ENCODE results near the gene NRARP. TPM values are rescaled to one million over a fixed set of nuclear protein-coding genes. Genes with fewer than 3 reads are reported as not detected.

NRARP gene
- total and polyA plus RNA-seq, 4 donors, result 2.1 to 10.8 (median 5.8) TPM

DNA sequence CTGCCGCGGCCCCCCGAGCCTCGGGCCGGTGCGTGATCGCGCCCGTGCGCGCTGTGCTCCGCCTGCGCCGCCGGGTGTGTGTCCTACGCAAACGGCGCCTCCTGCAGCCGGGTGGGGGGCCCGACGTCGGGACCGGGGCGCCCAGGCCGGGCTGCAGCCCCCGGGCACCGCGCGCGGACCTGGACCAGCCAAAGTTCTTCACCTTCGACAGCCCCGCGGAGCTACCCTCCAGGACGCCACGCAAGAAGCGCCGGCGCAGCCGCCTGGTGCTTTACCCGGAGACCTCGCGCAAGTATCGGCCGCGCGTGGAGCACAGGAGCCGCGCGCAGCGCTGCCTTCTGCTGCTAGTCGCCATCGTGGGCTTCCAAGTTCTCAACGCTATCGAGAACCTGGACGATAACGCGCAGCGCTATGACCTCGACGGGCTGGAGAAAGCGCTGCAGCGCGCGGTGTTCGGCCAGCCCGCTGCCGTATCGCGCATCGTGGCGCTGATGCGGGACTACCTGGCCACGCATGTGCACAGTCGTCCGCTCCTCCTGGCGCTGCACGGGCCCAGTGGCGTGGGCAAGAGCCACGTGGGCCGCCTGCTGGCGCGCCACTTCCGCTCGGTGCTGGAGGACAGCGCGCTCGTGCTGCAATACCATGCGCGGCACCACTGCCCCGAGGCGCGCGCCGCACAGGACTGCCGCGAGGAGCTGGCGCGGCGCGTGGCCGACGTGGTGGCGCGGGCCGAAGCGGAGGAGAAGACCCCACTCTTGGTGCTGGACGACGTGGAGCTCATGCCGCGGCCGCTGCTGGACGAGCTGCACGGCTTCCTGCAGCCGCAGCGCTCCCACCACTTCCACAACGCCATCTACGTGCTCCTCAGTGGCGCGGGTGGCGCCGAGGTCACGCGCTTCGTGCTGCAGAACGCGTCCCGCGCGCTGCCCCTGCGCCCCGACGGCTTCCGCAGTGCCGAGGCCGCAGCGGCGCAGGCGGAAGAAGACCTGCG, 23.1 kb downstream of the NRARP start:
- Histone ChIP-seq H3K27ac (ENCODE audit: low read depth in 1 of 2, low read length in 1 of 2) (peak overlapping the region; percentile 46 to 94), H3K9ac (ENCODE audit: insufficient read depth in 1 of 2, low read length in 2 of 2) (no peak overlapping the region), H3K4me3 (peak overlapping the region; percentile 40), H3K27me3 (ENCODE audit: control insufficient read depth in 3 of 3, insufficient read depth in 3 of 3, low read length in 2 of 3) (no peaks in the 10 kb centered on the region), H3K4me1 (ENCODE audit: control insufficient read depth in 5 of 5, insufficient read depth in 5 of 5, low read length in 5 of 5) (peaks cover 0 to 29% (median 4%) of the 10 kb centered on the region in 5 donors), H3K36me3 (ENCODE audit: control insufficient read depth in 4 of 4, insufficient read depth in 4 of 4, low read length in 4 of 4) (peaks cover 0 to 30% (median 2%) of the 10 kb centered on the region in 4 donors), H3K9me3 (ENCODE audit: control insufficient read depth in 4 of 4, insufficient read depth in 3 of 4, low read length in 3 of 4) (peaks cover 0 to 4% (median 0%) of the 10 kb centered on the region in 4 donors)
- DNase-seq (no peak), ATAC-seq (ENCODE audit: insufficient read depth, low FRiP score) (no peak)
- TF ChIP-seq, protein P1, sequence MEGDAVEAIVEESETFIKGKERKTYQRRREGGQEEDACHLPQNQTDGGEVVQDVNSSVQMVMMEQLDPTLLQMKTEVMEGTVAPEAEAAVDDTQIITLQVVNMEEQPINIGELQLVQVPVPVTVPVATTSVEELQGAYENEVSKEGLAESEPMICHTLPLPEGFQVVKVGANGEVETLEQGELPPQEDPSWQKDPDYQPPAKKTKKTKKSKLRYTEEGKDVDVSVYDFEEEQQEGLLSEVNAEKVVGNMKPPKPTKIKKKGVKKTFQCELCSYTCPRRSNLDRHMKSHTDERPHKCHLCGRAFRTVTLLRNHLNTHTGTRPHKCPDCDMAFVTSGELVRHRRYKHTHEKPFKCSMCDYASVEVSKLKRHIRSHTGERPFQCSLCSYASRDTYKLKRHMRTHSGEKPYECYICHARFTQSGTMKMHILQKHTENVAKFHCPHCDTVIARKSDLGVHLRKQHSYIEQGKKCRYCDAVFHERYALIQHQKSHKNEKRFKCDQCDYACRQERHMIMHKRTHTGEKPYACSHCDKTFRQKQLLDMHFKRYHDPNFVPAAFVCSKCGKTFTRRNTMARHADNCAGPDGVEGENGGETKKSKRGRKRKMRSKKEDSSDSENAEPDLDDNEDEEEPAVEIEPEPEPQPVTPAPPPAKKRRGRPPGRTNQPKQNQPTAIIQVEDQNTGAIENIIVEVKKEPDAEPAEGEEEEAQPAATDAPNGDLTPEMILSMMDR (IDR thresholded peaks at IDR 0.05; ENCODE audit: control extremely low read depth, extremely low read depth), result no peak
- 82 to 84% methylated on average over 139 of the region's 139 CpGs for WGBS, 2 donors

DNA sequence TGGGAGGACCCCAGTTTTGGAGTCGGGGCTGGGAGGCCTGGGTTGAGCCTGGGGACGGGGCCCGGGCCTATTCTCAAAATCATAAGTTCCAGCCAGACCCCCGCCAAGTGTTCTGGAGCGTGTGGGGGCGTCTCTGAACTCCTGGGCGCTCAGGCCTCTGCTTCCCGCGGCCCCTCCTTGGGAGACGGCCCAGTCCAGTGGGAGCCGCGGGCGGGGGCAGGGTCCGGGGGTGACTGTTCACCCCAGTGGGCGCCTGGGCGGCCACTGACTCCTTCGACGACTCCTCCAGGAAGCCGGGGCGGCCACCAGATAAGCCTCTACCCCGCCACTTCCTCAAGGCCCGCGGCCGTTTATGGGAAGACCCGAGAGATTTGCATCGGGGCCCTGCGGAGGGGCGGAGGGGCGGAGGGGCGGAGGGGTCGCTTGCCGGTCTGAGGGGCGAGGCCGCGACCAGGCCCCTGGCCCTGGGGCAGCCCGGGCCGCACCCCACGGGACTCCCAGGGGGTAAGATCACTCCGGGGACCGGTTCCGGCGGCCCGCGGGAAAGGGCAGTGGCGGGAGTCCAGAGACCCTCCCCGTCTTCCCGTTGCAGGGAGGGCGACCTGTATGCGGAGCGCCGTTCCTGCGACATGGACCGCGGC, 23.9 kb downstream of the NRARP start:
- ATAC-seq (ENCODE audit: insufficient read depth, low FRiP score) (no peak), DNase-seq (no peak)
- Histone ChIP-seq H3K4me3 (peak overlapping the region; percentile 71), H3K9me3 (ENCODE audit: control insufficient read depth in 4 of 4, insufficient read depth in 3 of 4, low read length in 3 of 4) (peaks cover 0 to 4% (median 0%) of the 10 kb centered on the region in 4 donors), H3K4me1 (ENCODE audit: control insufficient read depth in 5 of 5, insufficient read depth in 5 of 5, low read length in 5 of 5) (peaks cover 0 to 32% (median 4%) of the 10 kb centered on the region in 5 donors), H3K27ac (ENCODE audit: low read depth in 1 of 2, low read length in 1 of 2) (peak overlapping the region; percentile 94 to 97), H3K36me3 (ENCODE audit: control insufficient read depth in 4 of 4, insufficient read depth in 4 of 4, low read length in 4 of 4) (peaks cover 0 to 31% (median 2%) of the 10 kb centered on the region in 4 donors), H3K9ac (ENCODE audit: insufficient read depth in 1 of 2, low read length in 2 of 2) (no peak overlapping the region), H3K27me3 (ENCODE audit: control insufficient read depth in 3 of 3, insufficient read depth in 3 of 3, low read length in 2 of 3) (no peaks in the 10 kb centered on the region)
- WGBS, 2 donors, result 6 to 10% methylated on average over 44 to 54 of the region's 54 CpGs
- TF ChIP-seq, protein P1 (IDR thresholded peaks at IDR 0.05; ENCODE audit: control extremely low read depth, extremely low read depth), result no peak

DNA sequence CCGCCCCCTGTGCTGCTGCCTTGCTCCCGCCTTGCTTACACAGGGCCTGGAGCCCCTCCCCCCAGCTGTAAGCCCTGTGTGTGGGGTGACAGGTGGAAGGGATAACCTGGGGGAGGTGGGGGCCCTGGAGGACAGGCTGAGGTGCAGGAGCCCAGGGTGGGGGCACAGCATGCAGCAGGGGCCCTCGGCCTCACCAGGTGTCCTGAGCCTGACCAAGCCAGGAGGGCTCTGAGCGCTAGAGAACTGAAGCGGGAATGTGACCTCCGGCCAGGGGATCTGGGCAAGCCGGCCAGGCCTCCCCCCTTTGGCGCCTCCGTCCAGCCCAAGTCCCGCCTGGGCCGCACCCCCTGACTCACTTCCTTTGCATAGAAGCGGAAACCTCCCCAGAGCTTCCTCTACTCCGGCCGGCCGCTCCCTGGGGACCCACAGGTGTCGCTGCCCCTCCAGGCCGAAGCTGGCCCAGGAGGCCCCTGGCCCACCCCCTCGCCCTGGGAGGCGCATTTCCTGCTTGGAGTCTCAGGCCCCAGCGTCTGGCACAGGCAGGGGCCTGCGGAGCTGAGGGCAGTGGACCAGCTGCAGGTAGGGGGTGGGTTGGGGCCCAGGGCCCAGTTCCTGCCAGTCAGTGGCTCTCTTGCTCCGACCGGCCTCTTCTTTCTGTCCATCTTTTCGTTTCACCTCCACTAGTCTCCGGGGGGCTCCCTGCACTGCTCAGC, 24.6 kb downstream of the NRARP start, which contains the start of gene TOR4A:
Gene TOR4A (plus strand): TSS at position 398 of the 713 bp plus-strand sequence. CDS start 964 bp downstream, outside the sequence.
- peaks cover 0 to 32% (median 4%) of the 10 kb centered on the region in 5 donors for H3K4me1 ChIP-seq (ENCODE audit: control insufficient read depth in 5 of 5, insufficient read depth in 5 of 5, low read length in 5 of 5)
- peak within 1 kb of the TSS; percentile 94 to 97 for H3K27ac ChIP-seq (ENCODE audit: low read depth in 1 of 2, low read length in 1 of 2)
- ATAC-seq (ENCODE audit: insufficient read depth, low FRiP score) (peak; percentile 88), DNase-seq (peak; percentile 70 to 85 (median 71))
- TF ChIP-seq, protein P1 (IDR thresholded peaks at IDR 0.05; ENCODE audit: control extremely low read depth, extremely low read depth), result peak; percentile 3
- H3K9ac ChIP-seq (ENCODE audit: insufficient read depth in 1 of 2, low read length in 2 of 2), result no peak within 1 kb of the TSS
- H3K36me3 ChIP-seq (ENCODE audit: control insufficient read depth in 4 of 4, insufficient read depth in 4 of 4, low read length in 4 of 4), result peaks cover 0 to 37% (median 6%) of the 10 kb centered on the region in 4 donors
- no peaks in the 10 kb centered on the region for H3K27me3 ChIP-seq (ENCODE audit: control insufficient read depth in 3 of 3, insufficient read depth in 3 of 3, low read length in 2 of 3)
- 3 to 8% methylated on average over 23 to 25 of the region's 25 CpGs for WGBS, 2 donors
- peaks cover 0 to 4% (median 0%) of the 10 kb centered on the region in 4 donors for H3K9me3 ChIP-seq (ENCODE audit: control insufficient read depth in 4 of 4, insufficient read depth in 3 of 4, low read length in 3 of 4)
- H3K4me3 ChIP-seq, result peak within 1 kb of the TSS; percentile 71
